HTERT RPE-1 (cell line): Measurements from ENCODE around the gene RAB9A.

Experiments
- in situ Hi-C: fragments of 300-500 bp; cut with MboI; formaldehyde crosslinking; loops from 4 replicates; pipeline ENCODE4 v1.14.3; 2020; ENCODE audit warnings: low sequenced_read_pairs

The RAB9A gene

GRCh38 chrX:13742397-13743176, 53.7 kb downstream of the RAB9A start:
- in situ Hi-C loops: no loop called here

- in situ Hi-C loops: no loop called here
These were observed 58.9 kb downstream of the RAB9A start for GRCh38 chrX:13747836-13748235.

DNA sequence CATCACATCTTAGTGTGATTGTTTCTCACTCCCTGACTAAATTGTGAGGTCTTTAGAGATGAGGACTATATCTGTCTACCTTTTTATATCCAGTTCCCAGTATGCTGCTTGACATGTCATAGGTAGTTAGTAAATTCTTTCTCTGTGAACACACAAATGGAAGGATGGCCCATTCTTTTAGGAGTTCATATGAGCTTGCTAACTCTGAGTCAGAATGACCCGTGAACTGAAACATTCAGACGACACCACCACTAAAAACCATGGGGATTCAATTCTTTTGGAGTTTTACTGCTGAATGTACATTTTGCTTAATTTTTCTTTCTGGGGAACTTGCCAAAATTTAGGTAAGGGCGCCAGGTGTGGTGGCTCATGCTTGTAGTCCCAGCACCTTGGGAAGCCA, 59.6 kb downstream of the RAB9A start:
- in situ Hi-C loops: no loop called here

DNA sequence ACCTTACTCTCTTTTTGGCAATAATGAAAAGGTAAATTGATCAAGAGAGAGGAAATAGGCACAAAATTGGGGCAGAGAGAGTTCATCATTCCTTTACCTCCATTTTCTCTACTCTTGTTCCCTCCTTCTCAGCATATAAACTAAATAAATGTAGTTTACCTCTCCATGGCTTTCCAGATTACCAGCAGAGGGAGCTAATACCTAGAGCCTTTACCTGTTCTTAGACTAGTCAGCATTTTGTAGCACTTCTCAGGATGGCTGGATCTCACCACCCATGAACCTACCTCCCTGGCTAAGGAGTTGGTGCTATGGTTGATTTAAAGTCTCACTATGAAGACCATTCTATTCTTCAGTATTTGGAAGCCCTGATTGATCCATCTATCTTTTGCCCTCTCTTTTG, 61.3 kb downstream of the RAB9A start:
- in situ Hi-C loops: no loop called here

GRCh38 chrX:13750812-13751211, 61.9 kb downstream of the RAB9A start:
- in situ Hi-C loops: no loop called here

DNA sequence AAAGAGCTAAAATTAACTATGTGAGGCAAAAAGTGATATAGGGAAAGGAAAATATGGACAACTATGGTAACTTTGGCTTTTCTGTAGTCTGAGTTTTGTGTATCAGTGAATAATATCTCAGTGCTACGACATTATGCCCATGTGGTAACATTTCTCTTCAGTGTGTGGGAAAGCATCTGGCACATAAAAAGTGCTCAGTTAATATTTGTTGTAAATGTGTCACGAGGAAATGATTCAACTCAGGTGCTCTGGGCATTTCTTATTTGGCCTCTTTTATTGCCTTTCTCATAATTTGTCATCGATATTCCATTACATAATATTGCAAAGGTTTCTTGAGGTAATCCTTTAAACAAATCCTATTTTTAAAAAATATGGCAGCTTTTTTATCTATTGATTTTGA, 63.2 kb downstream of the RAB9A start:
- in situ Hi-C loops: no loop called here

DNA sequence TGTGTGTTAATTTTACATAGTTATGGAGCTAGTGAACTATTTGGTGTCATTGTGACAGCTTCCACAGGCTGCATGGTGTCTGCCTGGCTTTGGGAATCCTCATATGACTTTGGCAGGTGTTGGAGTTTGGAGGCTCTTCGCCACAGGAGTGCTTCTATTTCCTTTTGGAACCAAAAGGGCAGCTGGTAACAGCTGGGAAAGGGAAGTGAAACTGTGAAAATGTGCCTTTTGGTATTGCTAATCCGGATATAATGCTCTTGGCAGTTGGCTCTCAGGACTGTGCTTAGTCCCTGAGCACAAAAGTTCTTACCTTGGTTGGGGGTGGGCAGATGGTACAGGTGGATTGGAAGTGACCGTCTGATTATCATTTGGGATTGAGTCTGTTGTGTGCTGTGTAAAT, 63.7 kb downstream of the RAB9A start:
- in situ Hi-C loops: no loop called here

- in situ Hi-C loops: no loop called here
These were observed 65.8 kb downstream of the RAB9A start for GRCh38 chrX:13754765-13755164.

DNA sequence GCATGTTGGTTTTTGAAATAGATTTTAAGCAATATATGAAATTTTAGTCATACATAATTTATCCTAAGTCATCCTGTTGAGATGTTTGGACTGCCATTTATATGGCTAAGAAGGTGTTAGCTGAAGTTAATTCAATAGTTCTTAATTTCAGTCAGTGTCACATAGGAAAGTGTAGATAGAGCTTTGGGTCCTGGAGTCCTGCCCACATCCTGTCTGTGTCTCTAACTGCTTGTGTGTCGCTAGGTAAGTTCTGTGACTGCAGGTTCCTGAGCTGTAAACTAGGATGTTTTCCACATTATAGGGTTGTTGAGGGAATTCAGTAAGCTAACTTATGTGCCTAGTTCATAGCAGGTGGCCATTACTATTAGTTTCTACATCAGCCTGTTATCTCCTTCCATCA, 66.3 kb downstream of the RAB9A start:
- in situ Hi-C loops: no loop called here

DNA sequence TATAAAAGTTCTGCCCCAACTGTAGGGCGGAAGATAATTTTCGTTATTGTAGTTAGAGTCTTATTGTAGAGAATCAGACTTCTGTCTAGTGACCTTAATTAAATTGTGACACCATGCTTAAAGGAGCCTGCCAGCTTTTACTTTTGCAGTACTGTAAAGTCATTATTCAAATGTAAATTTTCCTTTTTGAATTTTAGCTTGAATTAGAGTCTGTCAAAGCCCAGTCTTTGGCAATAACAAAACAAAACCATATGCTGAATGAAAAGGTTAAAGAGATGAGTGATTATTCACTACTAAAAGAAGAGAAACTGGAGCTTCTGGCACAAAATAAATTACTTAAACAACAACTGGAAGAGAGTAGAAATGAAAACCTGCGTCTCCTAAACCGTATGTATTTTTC, 67.5 kb downstream of the RAB9A start:
- in situ Hi-C loops: no loop called here

DNA sequence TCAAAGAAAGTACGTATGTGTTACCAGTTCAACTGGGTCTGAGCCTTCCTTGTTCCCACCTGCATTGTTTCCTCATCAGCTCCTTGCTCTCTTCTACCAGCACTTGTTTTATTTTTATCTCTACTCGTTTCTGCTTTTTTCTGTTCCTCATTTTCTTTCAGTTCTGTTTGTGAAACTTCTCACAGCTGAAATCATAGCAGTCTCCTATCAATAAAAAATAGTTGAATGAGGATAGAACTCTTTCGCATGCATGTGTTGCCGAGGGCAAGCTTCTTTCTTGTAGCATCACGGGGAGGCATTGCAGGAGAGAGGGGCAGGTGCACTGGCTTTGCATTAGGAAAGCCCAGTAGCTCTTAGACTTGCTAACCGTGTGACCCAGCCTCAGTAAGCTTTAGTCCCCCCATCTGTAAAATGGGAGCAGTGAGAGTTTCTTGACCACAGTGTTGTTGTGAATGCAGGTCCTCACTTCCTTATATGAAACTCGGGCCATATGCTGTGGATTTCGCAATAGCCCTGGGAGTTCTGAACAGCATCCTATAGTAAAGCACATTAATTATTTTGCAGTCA, 70.3 kb downstream of the RAB9A start:
- in situ Hi-C loops: no loop called here
